GM12892 (cell line): ENCODE measurements around the gene L1TD1.
"Not testable (repeated sequence)": the region's sequence is repeated elsewhere in the genome, so short reads cannot be mapped to it uniquely, and the experiment has no call there.

Experiments
- DNase-seq: peaks from one replicate; pipeline ENCODE4 v3.0.0; 2011; ENCODE audit not compliant: insufficient read length
- FAIRE-seq: peaks from 2 replicates; lab custom pipeline; 2011; peaks lifted over from hg19 to GRCh38; lab: Jason Lieb, UNC
- POLR2A ChIP-seq: IDR thresholded peaks from 2 replicates; pipeline ENCODE4 v1.6.1; 2011; ENCODE audit warnings: low read depth, low read length, control low read depth
- POLR2AphosphoS5 ChIP-seq: IDR thresholded peaks from 2 replicates; pipeline ENCODE4 v1.6.1; 2011; ENCODE audit warnings: low read depth, low read length, control low read depth
- TAF1 ChIP-seq: IDR thresholded peaks from 2 replicates; pipeline ENCODE4 v1.6.1; 2011; ENCODE audit warnings: low read depth, mild to moderate bottlenecking, control low read depth, low read length, borderline replicate concordance

The L1TD1 gene

GRCh38 chr1:62181532-62181931 lies 13.1 kb upstream of the L1TD1 start:
- no peak for TF ChIP-seq POLR2AphosphoS5
- TF ChIP-seq POLR2A: no peak
- TF ChIP-seq TAF1: no peak
- no peak for DNase-seq
- no peak for FAIRE-seq

GRCh38 chr1:62182157-62182556 lies 12.5 kb upstream of the L1TD1 start:
- DNase-seq, FAIRE-seq: not testable (repeated sequence)

- not testable (repeated sequence) for DNase-seq, FAIRE-seq
Measured at GRCh38 chr1:62183164-62184020, 11.3 kb upstream of the L1TD1 start.

- no peak for TF ChIP-seq POLR2A
- no peak for TF ChIP-seq POLR2AphosphoS5
- no peak for TF ChIP-seq TAF1
- FAIRE-seq (no peak), DNase-seq (no peak)
Measured at GRCh38 chr1:62184336-62184735, 10.3 kb upstream of the L1TD1 start.

GRCh38 chr1:62185233-62185632 lies 9.4 kb upstream of the L1TD1 start:
- not testable (repeated sequence) for DNase-seq, FAIRE-seq

- FAIRE-seq (no peak), DNase-seq (no peak)
- TF ChIP-seq TAF1: no peak
- no peak for TF ChIP-seq POLR2AphosphoS5
- TF ChIP-seq POLR2A: no peak
Measured at GRCh38 chr1:62185677-62186076, 9.0 kb upstream of the L1TD1 start.

GRCh38 chr1:62187548-62187947 lies 7.1 kb upstream of the L1TD1 start:
- TF ChIP-seq POLR2A (no peak), TAF1 (no peak), POLR2AphosphoS5 (no peak)
- no peak for FAIRE-seq

GRCh38 chr1:62188111-62188510 lies 6.5 kb upstream of the L1TD1 start:
- FAIRE-seq (no peak), DNase-seq (no peak)
- no peak for TF ChIP-seq POLR2A
- TF ChIP-seq TAF1: no peak
- no peak for TF ChIP-seq POLR2AphosphoS5

More at GRCh38 chr1:62187548-62187947, 7.1 kb upstream of the L1TD1 start:
- no peak for DNase-seq

- no peak for DNase-seq
- no peak for FAIRE-seq
- TF ChIP-seq POLR2A (no peak), TAF1 (no peak), POLR2AphosphoS5 (no peak)
Measured at GRCh38 chr1:62196086-62196690, 1.5 kb downstream of the L1TD1 start.

GRCh38 chr1:62198069-62198780 lies 3.6 kb downstream of the L1TD1 start:
- no peak for TF ChIP-seq POLR2A
- no peak for TF ChIP-seq POLR2AphosphoS5
- TF ChIP-seq TAF1: no peak
- DNase-seq: no peak
- FAIRE-seq: no peak

- no peak for TF ChIP-seq TAF1
- TF ChIP-seq POLR2A: no peak
- DNase-seq: no peak
- no peak for FAIRE-seq
Measured at GRCh38 chr1:62198781-62199125, 4.1 kb downstream of the L1TD1 start.

- FAIRE-seq (no peak), DNase-seq (no peak)
- TF ChIP-seq POLR2A: no peak
- TF ChIP-seq TAF1: no peak
- no peak for TF ChIP-seq POLR2AphosphoS5
Measured at GRCh38 chr1:62207187-62207586, 12.5 kb downstream of the L1TD1 start.
